Measurements from ENCODE around the gene BGN.

The BGN gene

DNA sequence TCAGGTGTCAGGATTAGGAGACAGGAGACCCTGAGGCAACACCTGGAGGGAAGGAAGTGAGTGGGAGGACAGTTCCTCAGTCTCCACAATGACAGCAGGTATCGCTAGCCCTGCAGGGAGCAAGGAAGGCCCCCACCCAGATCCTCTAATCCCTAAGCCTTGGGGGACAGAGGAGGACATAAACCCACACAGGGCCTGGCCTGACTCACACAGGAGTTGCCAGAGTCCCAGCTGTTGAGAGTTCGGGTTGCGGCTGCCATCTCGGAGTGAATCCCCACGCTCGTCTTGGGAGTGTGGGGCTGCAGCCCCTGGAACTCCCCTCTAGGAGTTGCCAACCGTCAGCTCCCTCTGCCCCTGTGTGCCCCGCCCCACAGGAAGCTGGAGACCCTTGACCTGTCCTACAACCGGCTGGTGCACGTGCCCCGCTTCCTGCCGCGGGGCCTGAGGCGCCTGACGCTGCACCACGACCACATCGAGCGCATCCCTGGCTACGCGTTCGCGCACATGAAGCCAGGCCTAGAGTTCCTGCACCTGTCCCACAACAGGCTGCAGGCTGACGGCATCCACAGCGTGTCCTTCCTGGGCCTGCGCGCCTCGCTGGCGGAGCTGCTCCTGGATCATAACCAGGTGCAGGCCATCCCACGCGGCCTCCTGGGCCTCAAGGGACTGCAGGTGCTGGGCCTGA is 9.2 kb upstream of the BGN start:
- DNase-seq = no peak

DNA sequence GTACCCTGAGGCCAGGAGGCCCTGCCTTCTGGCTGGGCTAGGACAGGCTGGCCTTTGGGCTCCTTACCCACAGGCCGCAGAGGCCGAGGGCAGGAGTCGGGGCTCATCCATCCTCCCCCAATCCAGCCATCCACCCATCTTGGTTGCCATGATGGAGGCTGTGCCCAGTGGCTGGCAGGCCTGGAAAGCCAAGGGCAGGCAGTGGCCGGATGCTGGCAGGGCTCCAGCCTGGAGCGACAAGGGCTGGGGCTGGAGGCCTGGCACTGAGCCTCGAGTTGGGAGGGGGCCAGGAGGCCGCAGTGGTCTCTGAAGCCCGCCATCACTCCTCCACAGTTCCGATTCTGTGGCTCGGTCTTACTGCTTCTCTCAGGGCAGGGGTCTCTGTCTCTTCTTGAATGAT is 8.6 kb upstream of the BGN start:
- DNase-seq = no peak

GRCh38 chrX:153487590-153488071 is 7.1 kb upstream of the BGN start:
- no peak for DNase-seq

DNA sequence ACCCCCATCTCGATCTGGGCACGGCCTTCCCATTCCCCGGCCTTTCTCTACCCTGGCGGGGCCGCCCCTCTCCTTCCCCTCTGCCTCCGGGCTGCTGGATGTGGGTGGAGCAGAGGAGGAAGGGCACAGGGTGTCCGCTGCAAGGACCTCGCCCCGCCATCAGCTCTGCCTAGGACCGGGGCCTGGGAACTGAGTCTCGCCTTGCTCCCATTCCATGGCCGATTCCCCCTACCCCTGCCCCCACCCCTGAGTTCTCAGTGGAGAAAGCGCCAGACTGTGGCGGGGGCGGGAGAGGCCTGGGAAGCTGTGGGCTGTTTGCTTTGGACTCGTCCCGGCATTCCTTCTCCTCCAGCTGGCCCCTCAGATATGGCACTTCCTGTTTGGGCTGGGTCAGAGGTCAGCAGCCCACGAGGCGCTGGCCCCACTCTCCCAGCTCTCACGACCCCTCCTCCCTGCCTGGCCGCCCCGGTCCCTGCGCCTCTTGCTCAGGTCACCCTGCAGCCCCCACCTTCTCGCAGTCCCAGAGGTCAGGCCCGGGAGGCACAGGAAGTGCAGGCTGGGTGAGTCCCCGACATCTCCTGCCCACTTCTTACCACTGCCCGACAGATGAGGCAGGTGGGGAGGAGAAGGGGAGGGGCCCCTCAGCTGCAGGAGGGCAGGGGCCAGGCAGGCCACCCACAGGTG is 6.4 kb upstream of the BGN start:
- DNase-seq = no peak

GRCh38 chrX:153490217-153490930 is 4.4 kb upstream of the BGN start:
- no peak for DNase-seq

- DNase-seq = no peak
Observed at GRCh38 chrX:153491351-153491914, 3.3 kb upstream of the BGN start.

DNA sequence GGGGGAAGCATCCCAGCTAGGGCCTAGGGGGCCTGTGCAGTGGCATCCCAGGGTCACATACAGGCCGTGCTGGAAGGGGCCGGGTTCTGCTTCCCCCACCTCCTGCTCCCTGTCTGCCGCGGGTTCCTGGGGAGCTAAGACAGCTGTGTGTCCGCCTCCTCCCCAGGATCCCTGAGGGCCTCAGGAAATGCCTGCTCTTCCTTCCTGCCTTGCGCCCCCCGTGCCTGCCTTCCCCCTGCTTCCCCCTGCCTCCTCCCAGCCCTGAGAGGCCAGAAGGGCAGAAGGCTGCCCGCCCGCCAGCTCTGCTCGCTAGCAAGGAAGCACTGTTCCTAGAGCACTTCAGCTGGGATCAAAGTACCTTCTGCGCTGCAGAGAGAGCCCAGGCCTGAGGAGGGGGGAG is 2.9 kb upstream of the BGN start:
- no peak for DNase-seq

GRCh38 chrX:153492543-153492942 is 2.2 kb upstream of the BGN start:
- DNase-seq = no peak

- DNase-seq = no peak
Observed at GRCh38 chrX:153493085-153493484, 1.7 kb upstream of the BGN start.

DNA sequence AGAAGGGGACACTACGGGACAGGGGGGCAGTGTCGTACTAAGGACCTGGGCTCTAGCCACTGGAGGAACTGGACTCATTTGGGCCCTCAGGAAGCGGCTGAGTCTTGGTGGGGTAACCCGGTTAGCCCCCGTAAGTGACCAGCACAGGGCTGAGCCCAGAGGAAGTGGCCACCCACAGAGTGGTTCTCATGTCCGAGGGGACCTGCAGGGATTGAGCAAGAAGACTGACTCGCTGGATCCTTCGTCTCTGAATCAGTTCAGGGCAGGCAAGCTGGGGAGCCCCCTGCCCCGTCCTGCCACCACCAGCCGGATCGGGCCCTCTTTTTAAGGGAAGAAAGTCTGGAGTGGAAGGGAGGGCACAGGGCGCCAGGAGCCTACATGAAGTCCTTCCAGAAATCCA is 719 bp upstream of the BGN start:
- no peak for DNase-seq

- no peak for DNase-seq
Observed at GRCh38 chrX:153495362-153495751, 577 bp downstream of the BGN start.

- no peak for DNase-seq
Observed at GRCh38 chrX:153495903-153496589, 1.3 kb downstream of the BGN start.

- DNase-seq = no peak
Observed at GRCh38 chrX:153496590-153496959, 1.8 kb downstream of the BGN start.

GRCh38 chrX:153498453-153498852 is 3.7 kb downstream of the BGN start:
- no peak for DNase-seq

GRCh38 chrX:153499341-153499740 is 4.6 kb downstream of the BGN start:
- DNase-seq = no peak

DNA sequence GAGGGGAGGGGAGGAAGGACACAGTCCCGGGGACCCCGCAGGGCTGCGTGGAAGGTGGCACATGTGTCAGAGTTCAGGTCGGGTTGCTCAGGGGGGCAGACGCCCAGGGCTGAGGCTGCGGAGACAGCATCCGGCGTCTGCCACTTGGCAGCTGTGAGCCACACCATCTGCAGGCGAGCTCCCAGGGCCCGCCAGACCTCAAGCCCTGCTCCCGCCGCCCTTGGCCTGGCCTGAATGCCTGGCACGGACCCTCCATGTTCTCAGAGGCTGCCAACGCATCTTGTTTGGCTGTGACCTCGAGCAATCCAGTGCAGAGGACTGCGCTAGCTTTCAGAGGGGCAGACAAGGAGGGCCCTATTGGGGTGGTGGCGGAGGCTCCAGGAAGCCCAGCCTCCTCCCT is 5.1 kb downstream of the BGN start:
- no peak for DNase-seq

DNA sequence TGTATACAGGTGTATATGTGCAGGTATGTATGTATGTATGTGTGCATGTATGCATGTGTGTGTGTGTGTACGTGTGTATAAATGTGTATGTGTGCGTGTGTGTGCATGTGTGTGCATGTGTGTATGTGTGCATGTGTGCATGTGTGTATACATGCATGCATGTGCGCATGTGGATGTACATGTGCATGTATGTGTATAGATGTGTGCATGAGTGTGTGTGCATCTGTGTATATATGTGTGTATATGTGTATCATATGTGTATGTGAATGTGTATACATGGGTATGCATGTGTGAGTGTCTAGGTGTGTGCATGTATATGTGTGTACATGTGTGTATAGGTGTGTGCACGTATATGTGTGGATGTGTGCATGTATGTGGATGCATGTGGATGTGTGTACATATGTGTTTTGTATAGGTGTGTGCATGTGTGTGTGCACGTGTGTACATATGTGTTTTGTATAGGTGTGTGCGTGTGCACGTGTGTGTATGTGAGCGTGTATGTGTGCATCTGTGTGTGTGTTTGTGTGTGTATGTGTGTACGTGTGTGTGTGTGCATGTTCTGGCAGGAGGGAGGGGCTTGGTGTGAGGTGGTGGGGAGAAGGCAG is 6.0 kb downstream of the BGN start:
- DNase-seq = no peak

DNA sequence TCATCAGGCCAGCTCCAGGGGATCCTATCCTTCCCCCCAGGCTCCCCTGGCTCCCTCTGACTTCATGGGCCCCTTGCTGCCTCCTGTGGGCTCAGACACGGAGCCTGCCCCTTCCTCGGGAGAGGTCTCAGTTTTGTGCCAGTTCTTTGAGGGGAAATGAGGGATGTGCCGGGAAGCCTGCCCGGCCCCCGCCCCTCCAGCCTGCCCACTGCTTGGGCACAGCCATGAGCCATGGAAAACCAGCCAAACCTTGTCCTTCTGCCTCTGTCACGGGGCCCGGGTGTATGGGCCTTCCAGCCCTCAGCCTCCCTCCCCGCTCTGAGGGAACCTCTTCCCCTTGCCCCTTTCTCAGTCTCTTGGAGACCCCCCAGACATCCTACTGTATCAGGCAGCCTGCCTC is 6.8 kb downstream of the BGN start:
- no peak for DNase-seq

- no peak for DNase-seq
Observed at GRCh38 chrX:153502131-153502530, 7.4 kb downstream of the BGN start.

- no peak for DNase-seq
Observed at GRCh38 chrX:153502796-153503195, 8.0 kb downstream of the BGN start.

- DNase-seq = no peak
Observed at GRCh38 chrX:153504445-153505016, 9.8 kb downstream of the BGN start.

DNA sequence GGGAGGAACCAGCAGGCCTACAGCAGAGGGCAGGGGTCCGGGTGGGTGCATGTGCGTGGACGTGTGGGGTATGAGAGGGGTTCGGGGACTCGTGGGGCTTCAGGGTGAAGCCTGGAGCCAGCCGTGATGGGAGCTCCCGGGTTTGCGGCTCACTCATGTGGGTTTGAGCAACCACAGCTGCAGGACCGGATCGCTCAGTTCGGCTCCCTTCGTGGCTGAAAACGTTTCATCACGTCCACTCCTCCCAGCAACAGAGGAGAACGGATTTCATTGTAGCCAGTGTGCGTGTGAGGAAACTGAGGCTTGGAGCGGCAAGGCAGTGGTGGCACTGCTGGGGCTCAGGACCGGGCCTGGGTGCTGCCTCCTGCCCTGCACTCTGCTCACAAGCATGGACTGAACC is 10.6 kb downstream of the BGN start:
- no peak for DNase-seq

Measured in T-helper 1 cell (primary cell).